Measurements from ENCODE around the gene MAST4.

The MAST4 gene

DNA sequence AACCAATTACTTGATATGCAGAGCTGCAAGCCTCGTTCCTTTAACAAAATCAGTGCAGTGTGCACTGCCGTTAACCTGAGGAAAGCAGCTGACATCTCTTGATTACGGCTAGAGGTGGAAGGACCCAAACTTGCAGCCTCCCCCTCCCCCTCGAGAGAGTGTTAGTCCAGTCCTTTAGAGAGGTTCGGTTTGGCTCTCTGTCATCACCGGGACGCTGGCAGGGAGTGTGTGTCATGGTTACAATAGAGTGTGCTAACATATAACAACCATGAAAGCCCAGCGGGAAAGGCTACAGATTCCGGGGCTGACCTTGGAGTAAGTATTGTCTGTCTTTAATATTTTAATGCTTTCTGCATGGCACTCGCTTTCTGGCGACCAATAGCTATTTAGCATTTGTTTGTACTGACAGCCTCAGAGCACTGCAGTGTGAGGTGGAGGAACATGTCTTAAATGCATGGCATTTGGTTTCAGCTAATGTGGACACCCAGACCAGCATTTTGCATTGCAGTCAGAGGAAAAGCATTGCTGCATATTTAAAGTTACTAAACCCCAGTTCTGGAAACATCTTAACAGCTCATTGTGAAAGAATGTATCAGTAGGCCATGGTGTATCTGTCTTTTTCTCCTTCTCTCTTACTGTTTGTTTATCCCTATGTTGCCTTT is 362.9 kb downstream of the MAST4 start:
- no peaks in the 10 kb centered on the region for H3K36me3 ChIP-seq (ENCODE audit: insufficient read depth, low read length)
- peak overlapping the region; percentile 69 for H3K27ac ChIP-seq (ENCODE audit: low read depth, low read length)
- peaks cover 14% of the 10 kb centered on the region for H3K4me1 ChIP-seq (ENCODE audit: insufficient read depth, low read length)
- no peaks in the 10 kb centered on the region for H3K9me3 ChIP-seq (ENCODE audit: low read length)
- H3K4me3 ChIP-seq (ENCODE audit: low read depth in 1 of 2, low read length in 2 of 2), result peak overlapping the region; percentile 40 to 62
- peak overlapping the region; percentile 35 for H3K9ac ChIP-seq (ENCODE audit: low read length)
- no peaks in the 10 kb centered on the region for H3K27me3 ChIP-seq (ENCODE audit: control insufficient read depth in 1 of 2, insufficient read depth in 2 of 2, low read length in 2 of 2)

- Histone ChIP-seq H3K36me3 (ENCODE audit: insufficient read depth, low read length) (no peaks in the 10 kb centered on the region), H3K4me1 (ENCODE audit: insufficient read depth, low read length) (peaks cover 14% of the 10 kb centered on the region), H3K27ac (ENCODE audit: low read depth, low read length) (peak overlapping the region; percentile 69), H3K4me3 (ENCODE audit: low read depth in 1 of 2, low read length in 2 of 2) (peak overlapping the region in 1 of 2 donors; percentile 62), H3K9ac (ENCODE audit: low read length) (peak overlapping the region; percentile 35), H3K27me3 (ENCODE audit: control insufficient read depth in 1 of 2, insufficient read depth in 2 of 2, low read length in 2 of 2) (no peaks in the 10 kb centered on the region), H3K9me3 (ENCODE audit: low read length) (no peaks in the 10 kb centered on the region)
These were observed 363.5 kb downstream of the MAST4 start for GRCh38 chr5:66959653-66960052.

GRCh38 chr5:66960369-66961137 is 364.4 kb downstream of the MAST4 start:
- H3K9me3 ChIP-seq (ENCODE audit: low read length), result no peaks in the 10 kb centered on the region
- peak overlapping the region in 1 of 2 donors; percentile 8 for H3K4me3 ChIP-seq (ENCODE audit: low read depth in 1 of 2, low read length in 2 of 2)
- no peak overlapping the region for H3K9ac ChIP-seq (ENCODE audit: low read length)
- no peaks in the 10 kb centered on the region for H3K36me3 ChIP-seq (ENCODE audit: insufficient read depth, low read length)
- H3K27me3 ChIP-seq (ENCODE audit: control insufficient read depth in 1 of 2, insufficient read depth in 2 of 2, low read length in 2 of 2), result no peaks in the 10 kb centered on the region
- H3K27ac ChIP-seq (ENCODE audit: low read depth, low read length), result no peak overlapping the region
- peaks cover 14% of the 10 kb centered on the region for H3K4me1 ChIP-seq (ENCODE audit: insufficient read depth, low read length)

DNA sequence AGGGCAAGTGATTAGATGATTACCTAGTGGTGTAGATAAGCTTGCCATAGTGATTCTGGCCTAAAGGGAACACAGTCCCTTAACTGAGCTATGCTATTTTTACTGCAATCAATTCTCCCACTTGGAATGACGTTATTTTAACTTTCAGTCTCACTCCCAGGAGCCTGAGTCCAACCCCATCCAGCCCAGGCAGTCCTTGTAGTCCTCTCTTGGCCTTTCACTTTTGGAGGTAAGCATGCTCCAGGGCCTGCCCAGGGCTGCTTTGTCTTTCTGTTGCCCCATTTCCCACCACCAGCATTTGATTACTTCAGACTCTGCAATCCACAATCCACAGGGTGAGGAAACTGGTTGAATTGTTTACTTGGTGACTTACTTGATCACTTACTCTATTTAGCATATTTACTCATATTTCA is 367.4 kb downstream of the MAST4 start:
- Histone ChIP-seq H3K9ac (ENCODE audit: low read length) (no peak overlapping the region), H3K9me3 (ENCODE audit: low read length) (no peaks in the 10 kb centered on the region), H3K4me3 (ENCODE audit: low read depth in 1 of 2, low read length in 2 of 2) (no peak overlapping the region), H3K27ac (ENCODE audit: low read depth, low read length) (no peak overlapping the region), H3K27me3 (ENCODE audit: control insufficient read depth in 1 of 2, insufficient read depth in 2 of 2, low read length in 2 of 2) (no peaks in the 10 kb centered on the region), H3K4me1 (ENCODE audit: insufficient read depth, low read length) (peaks cover 19% of the 10 kb centered on the region), H3K36me3 (ENCODE audit: insufficient read depth, low read length) (no peaks in the 10 kb centered on the region)

GRCh38 chr5:66966439-66966838 is 370.2 kb downstream of the MAST4 start:
- Histone ChIP-seq H3K27ac (ENCODE audit: low read depth, low read length) (no peak overlapping the region), H3K9ac (ENCODE audit: low read length) (no peak overlapping the region), H3K27me3 (ENCODE audit: control insufficient read depth in 1 of 2, insufficient read depth in 2 of 2, low read length in 2 of 2) (no peaks in the 10 kb centered on the region), H3K4me3 (ENCODE audit: low read depth in 1 of 2, low read length in 2 of 2) (no peak overlapping the region), H3K36me3 (ENCODE audit: insufficient read depth, low read length) (no peaks in the 10 kb centered on the region), H3K4me1 (ENCODE audit: insufficient read depth, low read length) (peaks cover 6% of the 10 kb centered on the region), H3K9me3 (ENCODE audit: low read length) (no peaks in the 10 kb centered on the region)

DNA sequence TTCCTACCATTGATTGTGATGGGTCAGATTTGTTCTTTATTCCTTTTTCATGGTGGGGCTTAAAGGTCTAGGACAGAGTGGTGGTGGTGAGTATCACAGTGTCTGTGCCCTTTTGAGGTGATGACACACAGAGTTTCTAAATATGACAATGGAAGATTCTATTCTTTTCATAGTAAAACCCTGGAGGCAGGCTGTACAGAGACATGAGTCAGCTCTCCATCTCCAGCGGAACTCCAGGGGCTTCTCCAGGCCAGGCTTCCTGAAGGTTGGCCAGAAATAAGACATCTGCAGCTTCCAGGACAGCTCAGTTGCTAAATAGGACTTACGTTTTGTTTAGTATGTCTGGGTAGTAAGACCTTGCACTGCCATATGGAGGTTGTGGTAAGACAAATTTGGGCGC is 370.9 kb downstream of the MAST4 start:
- H3K27ac ChIP-seq (ENCODE audit: low read depth, low read length), result no peak overlapping the region
- peaks cover 6% of the 10 kb centered on the region for H3K4me1 ChIP-seq (ENCODE audit: insufficient read depth, low read length)
- H3K4me3 ChIP-seq (ENCODE audit: low read depth in 1 of 2, low read length in 2 of 2), result no peak overlapping the region
- no peaks in the 10 kb centered on the region for H3K9me3 ChIP-seq (ENCODE audit: low read length)
- H3K36me3 ChIP-seq (ENCODE audit: insufficient read depth, low read length), result no peaks in the 10 kb centered on the region
- H3K9ac ChIP-seq (ENCODE audit: low read length), result no peak overlapping the region
- no peaks in the 10 kb centered on the region for H3K27me3 ChIP-seq (ENCODE audit: control insufficient read depth in 1 of 2, insufficient read depth in 2 of 2, low read length in 2 of 2)

DNA sequence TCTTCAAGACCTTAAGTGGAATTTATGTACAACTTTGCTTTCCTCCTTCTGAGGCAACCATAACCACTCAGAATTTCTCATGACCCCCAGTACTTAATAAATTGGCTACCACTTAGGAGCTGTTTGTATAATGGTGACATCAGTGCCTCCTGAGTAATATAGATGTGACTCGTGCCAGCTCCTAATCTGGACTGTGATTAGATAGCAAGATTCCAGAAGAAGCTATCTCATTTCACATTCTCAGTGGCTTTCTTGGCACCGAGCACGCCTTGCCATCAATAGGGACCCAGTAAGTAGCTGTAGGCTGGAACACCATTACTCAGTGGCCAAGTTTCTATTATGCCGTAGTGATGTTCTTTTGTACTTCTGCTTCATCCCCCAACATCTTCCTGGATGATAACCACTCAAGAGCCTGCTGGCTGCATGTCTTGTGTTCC is 371.7 kb downstream of the MAST4 start:
- Histone ChIP-seq H3K9ac (ENCODE audit: low read length) (no peak overlapping the region), H3K36me3 (ENCODE audit: insufficient read depth, low read length) (no peaks in the 10 kb centered on the region), H3K4me1 (ENCODE audit: insufficient read depth, low read length) (peaks cover 6% of the 10 kb centered on the region), H3K9me3 (ENCODE audit: low read length) (no peaks in the 10 kb centered on the region), H3K27me3 (ENCODE audit: control insufficient read depth in 1 of 2, insufficient read depth in 2 of 2, low read length in 2 of 2) (no peaks in the 10 kb centered on the region), H3K27ac (ENCODE audit: low read depth, low read length) (no peak overlapping the region), H3K4me3 (ENCODE audit: low read depth in 1 of 2, low read length in 2 of 2) (no peak overlapping the region)

DNA sequence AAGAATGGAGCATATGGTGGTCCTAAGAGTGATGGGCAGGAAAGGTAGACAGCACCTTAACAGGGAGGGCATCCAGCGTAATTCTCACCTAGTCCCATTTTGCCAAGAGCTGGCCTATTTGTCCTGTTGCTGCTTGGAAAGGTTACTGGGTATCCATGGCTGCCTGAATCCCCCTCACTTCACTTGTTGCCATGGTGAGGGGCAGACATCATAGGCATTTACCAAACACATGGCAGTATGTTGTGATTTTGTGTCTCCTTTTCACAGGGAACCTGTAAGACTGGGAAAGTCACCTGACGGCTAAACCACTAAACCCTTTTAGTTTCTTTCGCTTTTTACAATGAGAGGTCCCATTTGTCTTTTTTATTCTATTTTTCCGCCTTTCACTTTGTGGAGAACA is 373.3 kb downstream of the MAST4 start:
- Histone ChIP-seq H3K9ac (ENCODE audit: low read length) (no peak overlapping the region), H3K27ac (ENCODE audit: low read depth, low read length) (no peak overlapping the region), H3K36me3 (ENCODE audit: insufficient read depth, low read length) (no peaks in the 10 kb centered on the region), H3K4me3 (ENCODE audit: low read depth in 1 of 2, low read length in 2 of 2) (no peak overlapping the region), H3K27me3 (ENCODE audit: control insufficient read depth in 1 of 2, insufficient read depth in 2 of 2, low read length in 2 of 2) (no peaks in the 10 kb centered on the region), H3K4me1 (ENCODE audit: insufficient read depth, low read length) (peaks cover 6% of the 10 kb centered on the region), H3K9me3 (ENCODE audit: low read length) (no peaks in the 10 kb centered on the region)

- Histone ChIP-seq H3K4me1 (ENCODE audit: insufficient read depth, low read length) (peaks cover 6% of the 10 kb centered on the region), H3K4me3 (ENCODE audit: low read depth in 1 of 2, low read length in 2 of 2) (no peak overlapping the region), H3K36me3 (ENCODE audit: insufficient read depth, low read length) (no peaks in the 10 kb centered on the region), H3K9me3 (ENCODE audit: low read length) (no peaks in the 10 kb centered on the region), H3K27me3 (ENCODE audit: control insufficient read depth in 1 of 2, insufficient read depth in 2 of 2, low read length in 2 of 2) (no peaks in the 10 kb centered on the region), H3K9ac (ENCODE audit: low read length) (no peak overlapping the region), H3K27ac (ENCODE audit: low read depth, low read length) (no peak overlapping the region)
These were observed 373.8 kb downstream of the MAST4 start for GRCh38 chr5:66969963-66970362.

GRCh38 chr5:66972004-66972403 is 375.8 kb downstream of the MAST4 start:
- H3K4me1 ChIP-seq (ENCODE audit: insufficient read depth, low read length), result peaks cover 6% of the 10 kb centered on the region
- H3K27ac ChIP-seq (ENCODE audit: low read depth, low read length), result no peak overlapping the region
- H3K9ac ChIP-seq (ENCODE audit: low read length), result no peak overlapping the region
- no peaks in the 10 kb centered on the region for H3K36me3 ChIP-seq (ENCODE audit: insufficient read depth, low read length)
- no peaks in the 10 kb centered on the region for H3K27me3 ChIP-seq (ENCODE audit: control insufficient read depth in 1 of 2, insufficient read depth in 2 of 2, low read length in 2 of 2)
- no peaks in the 10 kb centered on the region for H3K9me3 ChIP-seq (ENCODE audit: low read length)
- H3K4me3 ChIP-seq (ENCODE audit: low read depth in 1 of 2, low read length in 2 of 2), result no peak overlapping the region

DNA sequence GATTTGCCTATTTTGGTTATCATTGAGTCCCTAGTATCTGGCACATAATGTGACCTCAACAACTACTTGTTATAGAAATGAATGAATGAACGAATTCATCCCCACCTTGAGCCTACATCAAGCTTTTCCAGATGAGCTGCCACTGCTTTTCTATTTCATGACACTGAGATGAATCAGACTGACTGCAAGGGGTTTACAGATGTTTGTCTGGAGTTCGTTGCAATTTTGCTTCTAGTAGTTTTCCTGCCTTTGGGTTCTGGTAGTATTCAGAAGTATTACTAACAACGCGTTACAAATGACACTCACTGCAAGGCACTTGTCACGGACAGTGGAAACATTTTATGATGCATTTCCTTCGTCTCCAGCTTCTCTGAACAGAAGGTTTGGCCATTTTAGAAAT is 378.1 kb downstream of the MAST4 start:
- no peak overlapping the region for H3K4me3 ChIP-seq (ENCODE audit: low read depth in 1 of 2, low read length in 2 of 2)
- H3K9ac ChIP-seq (ENCODE audit: low read length), result no peak overlapping the region
- H3K36me3 ChIP-seq (ENCODE audit: insufficient read depth, low read length), result no peaks in the 10 kb centered on the region
- no peaks in the 10 kb centered on the region for H3K4me1 ChIP-seq (ENCODE audit: insufficient read depth, low read length)
- H3K27ac ChIP-seq (ENCODE audit: low read depth, low read length), result no peak overlapping the region
- H3K27me3 ChIP-seq (ENCODE audit: control insufficient read depth in 1 of 2, insufficient read depth in 2 of 2, low read length in 2 of 2), result no peaks in the 10 kb centered on the region
- H3K9me3 ChIP-seq (ENCODE audit: low read length), result no peaks in the 10 kb centered on the region

DNA sequence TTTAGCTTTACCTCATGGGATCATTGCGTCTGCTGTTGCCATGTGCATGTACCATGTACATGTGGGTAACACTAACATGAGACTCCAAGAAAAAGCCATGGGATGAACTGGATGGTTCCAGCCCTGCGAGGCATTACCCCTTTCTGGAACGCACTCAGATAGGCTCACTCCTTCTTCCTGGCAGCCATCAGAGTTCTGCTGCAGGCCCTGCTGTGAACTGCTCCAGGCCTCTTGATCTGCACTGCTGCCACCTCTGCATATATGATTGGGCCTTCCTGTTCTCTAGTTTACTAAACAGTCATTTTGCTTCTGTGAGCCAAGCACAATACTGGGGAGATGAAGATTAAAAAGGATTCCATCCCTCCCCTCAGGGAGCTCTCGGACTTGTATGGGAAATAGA is 379.9 kb downstream of the MAST4 start:
- no peaks in the 10 kb centered on the region for H3K27me3 ChIP-seq (ENCODE audit: control insufficient read depth in 1 of 2, insufficient read depth in 2 of 2, low read length in 2 of 2)
- no peak overlapping the region for H3K27ac ChIP-seq (ENCODE audit: low read depth, low read length)
- H3K4me1 ChIP-seq (ENCODE audit: insufficient read depth, low read length), result peaks cover under 1% of the 10 kb centered on the region
- no peak overlapping the region for H3K4me3 ChIP-seq (ENCODE audit: low read depth in 1 of 2, low read length in 2 of 2)
- no peaks in the 10 kb centered on the region for H3K9me3 ChIP-seq (ENCODE audit: low read length)
- no peak overlapping the region for H3K9ac ChIP-seq (ENCODE audit: low read length)
- no peaks in the 10 kb centered on the region for H3K36me3 ChIP-seq (ENCODE audit: insufficient read depth, low read length)
